SJCRH30 (cell line): ENCODE measurements around the gene PLA2R1. TPM values are rescaled to one million over a fixed set of nuclear protein-coding genes. Genes with fewer than 3 reads are reported as not detected.

Experiments used
- DNase-seq, 2 experiments: peaks; one replicate each; pipeline ENCODE4 v3.0.0-alpha.2; 2015 to 2020
- H3K27ac ChIP-seq: fragments of 250-450 bp; sonication (Bioruptor Pico); 2 replicates; pipeline ENCODE4 v1.5.1; 2020; ENCODE audit warnings: mild to moderate bottlenecking, moderate library complexity
- H3K27me3 ChIP-seq: fragments of 250-450 bp; sonication (Bioruptor Pico); 2 replicates; pipeline ENCODE4 v1.5.1; 2020; ENCODE audit warnings: mild to moderate bottlenecking, moderate library complexity
- H3K36me3 ChIP-seq: fragments of 250-450 bp; sonication (Bioruptor Pico); 2 replicates; pipeline ENCODE4 v1.5.1; 2020; ENCODE audit warnings: mild to moderate bottlenecking, moderate library complexity
- H3K4me1 ChIP-seq: fragments of 250-450 bp; sonication (Bioruptor Pico); 2 replicates; pipeline ENCODE4 v1.5.1; 2020; ENCODE audit warnings: mild to moderate bottlenecking, moderate library complexity
- H3K4me3 ChIP-seq: fragments of 250-450 bp; sonication (Bioruptor Pico); 2 replicates; pipeline ENCODE4 v1.5.1; 2020; ENCODE audit warnings: mild to moderate bottlenecking, moderate library complexity
- H3K9me3 ChIP-seq: fragments of 250-450 bp; sonication (Bioruptor Pico); replicated peaks from 2 replicates; pipeline ENCODE4 v1.5.1; 2020; ENCODE audit warnings: mild to moderate bottlenecking, moderate library complexity
- total RNA-seq: library from RNA; depleted of rRNA; stranded (reverse); fragments of >200 nt; shearing (Covaris generic); gene quantifications from 2 replicates; pipeline ENCODE4 v1.2.3, GENCODE V29; 2014

The PLA2R1 gene
- total RNA-seq, 1 experiment from 2014 or later, result not detected

DNA sequence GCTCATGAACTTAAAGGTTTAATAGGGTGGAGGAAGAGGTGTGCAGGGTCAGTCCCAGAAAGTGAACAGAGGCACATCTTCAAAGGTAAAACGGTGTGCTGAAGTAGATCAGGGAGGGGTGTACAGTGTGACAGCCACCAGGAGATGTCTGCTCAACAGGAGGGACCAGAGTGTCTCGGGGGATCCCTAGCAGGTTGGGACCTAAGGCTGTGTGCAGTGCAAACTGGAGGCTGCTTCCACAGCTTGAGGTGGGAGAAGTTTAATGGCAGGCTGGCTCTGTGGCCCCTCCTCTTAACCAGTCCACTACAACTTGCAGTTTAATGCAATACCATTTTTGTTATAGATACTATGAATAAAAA, 33.2 kb downstream of the PLA2R1 start:
- Histone ChIP-seq H3K36me3 (no peaks in the 10 kb centered on the region), H3K9me3 (no peaks in the 10 kb centered on the region), H3K4me1 (peaks cover 13% of the 10 kb centered on the region), H3K4me3 (no peak overlapping the region), H3K27me3 (no peaks in the 10 kb centered on the region), H3K27ac (no peak overlapping the region)
- DNase-seq, result no peak

DNA sequence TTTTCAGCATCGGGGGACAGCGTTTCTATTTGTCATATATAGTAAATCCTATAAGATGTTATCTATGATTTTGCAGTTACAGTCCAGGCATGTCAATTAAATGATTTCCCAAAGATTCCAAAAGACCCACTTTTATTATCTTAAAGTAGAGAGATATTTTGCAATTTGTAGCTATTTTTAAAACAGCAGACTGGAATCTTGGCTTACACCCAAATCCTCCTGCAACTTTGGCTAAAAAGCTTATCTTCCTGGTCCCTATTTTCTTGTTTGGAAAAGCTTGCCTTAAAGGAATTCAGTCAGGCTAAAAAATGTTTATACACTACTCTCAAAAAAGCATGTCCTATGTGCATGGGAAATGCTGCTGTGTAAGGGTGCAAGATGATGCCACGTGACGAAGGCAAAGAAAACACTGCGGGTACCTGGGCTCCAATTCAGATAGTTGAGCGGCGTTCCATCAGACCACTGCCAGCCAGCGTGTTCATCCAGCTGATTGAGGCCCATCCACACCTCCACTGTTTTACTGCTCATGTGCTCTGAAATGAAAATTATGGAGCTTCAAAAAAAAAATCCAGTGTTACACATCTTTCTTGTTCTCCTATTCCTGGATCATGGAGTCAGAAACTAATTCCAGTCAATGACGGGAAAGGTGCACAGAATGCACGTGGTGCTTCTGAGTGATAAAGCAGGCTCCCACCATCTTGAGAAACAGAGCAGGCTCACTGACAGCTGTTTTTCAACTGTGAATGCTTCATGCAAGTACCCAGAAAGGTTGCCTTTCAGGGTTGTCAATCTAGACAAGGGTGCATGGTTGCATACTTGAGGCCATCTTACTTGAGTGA, 33.8 kb downstream of the PLA2R1 start:
- DNase-seq, result no peak
- no peaks in the 10 kb centered on the region for H3K36me3 ChIP-seq

DNA sequence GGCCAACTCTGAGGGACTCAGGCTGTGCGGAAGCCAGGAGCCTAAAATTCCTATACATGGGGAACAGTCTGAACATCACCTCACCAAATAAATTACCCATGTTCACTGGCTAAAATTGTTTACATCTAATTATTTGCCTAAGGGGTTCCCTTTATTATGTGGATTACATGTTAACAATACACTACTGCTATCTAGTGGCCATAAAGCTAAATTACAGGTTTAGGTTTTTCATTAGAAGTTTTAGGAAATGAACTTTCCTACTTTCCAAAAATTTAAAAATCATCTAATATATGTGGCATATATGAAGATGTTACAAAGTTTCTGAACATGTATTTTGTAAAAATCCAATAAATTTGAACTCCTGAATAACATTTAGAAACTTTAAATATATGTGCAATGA, 40.3 kb downstream of the PLA2R1 start:
- Histone ChIP-seq H3K4me1 (no peaks in the 10 kb centered on the region), H3K27ac (no peak overlapping the region), H3K36me3 (no peaks in the 10 kb centered on the region), H3K4me3 (no peak overlapping the region), H3K27me3 (no peaks in the 10 kb centered on the region), H3K9me3 (no peaks in the 10 kb centered on the region)
- peak in 1 of 2 experiments; percentile 47 for DNase-seq

More for the DNA sequence above, 33.8 kb downstream of the PLA2R1 start:
- H3K9me3 ChIP-seq, result no peaks in the 10 kb centered on the region
- H3K27me3 ChIP-seq, result no peaks in the 10 kb centered on the region
- H3K4me1 ChIP-seq, result peaks cover 8% of the 10 kb centered on the region; the same call in 1 of the 2 replicates
- H3K27ac ChIP-seq, result no peak overlapping the region
- H3K4me3 ChIP-seq, result no peak overlapping the region

DNA sequence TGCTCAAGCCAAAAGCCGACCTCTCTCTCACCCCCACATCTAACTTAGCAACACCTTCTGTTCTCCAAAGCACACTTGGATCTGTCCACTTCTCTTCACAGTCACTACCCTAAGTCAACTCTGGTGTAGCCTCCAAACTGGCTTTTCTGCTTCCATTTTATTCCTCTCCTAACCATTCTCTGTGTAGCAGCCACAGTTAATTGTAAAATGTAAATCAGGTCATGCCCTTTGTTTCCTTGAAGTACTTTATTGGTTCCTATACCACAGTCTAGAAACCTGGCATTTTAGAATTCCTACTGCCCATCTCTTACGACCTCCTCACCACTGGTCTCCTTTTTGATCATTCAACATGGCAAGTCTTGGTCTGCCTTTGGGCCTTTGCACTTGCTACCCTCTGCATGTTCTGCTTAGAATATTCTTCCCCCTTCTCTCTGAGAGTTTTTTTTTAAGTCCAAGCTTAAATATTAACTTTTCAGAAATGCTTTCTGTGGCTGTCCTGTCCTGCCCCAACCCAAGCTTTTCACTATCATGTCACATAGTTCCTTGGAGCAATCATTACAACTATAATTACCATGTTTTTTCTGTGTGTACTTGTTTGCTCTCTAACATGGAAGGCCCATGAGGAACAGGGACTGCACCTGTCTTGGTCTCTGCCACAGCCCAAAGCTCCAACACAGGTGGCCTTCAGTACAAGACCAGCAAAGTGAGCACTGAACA, 42.9 kb downstream of the PLA2R1 start:
- no peak overlapping the region for H3K4me3 ChIP-seq
- no peaks in the 10 kb centered on the region; the same call in 1 of the 2 replicates for H3K27me3 ChIP-seq
- H3K27ac ChIP-seq, result no peak overlapping the region
- no peaks in the 10 kb centered on the region for H3K9me3 ChIP-seq
- no peaks in the 10 kb centered on the region for H3K4me1 ChIP-seq
- no peak for DNase-seq
- no peaks in the 10 kb centered on the region for H3K36me3 ChIP-seq

DNA sequence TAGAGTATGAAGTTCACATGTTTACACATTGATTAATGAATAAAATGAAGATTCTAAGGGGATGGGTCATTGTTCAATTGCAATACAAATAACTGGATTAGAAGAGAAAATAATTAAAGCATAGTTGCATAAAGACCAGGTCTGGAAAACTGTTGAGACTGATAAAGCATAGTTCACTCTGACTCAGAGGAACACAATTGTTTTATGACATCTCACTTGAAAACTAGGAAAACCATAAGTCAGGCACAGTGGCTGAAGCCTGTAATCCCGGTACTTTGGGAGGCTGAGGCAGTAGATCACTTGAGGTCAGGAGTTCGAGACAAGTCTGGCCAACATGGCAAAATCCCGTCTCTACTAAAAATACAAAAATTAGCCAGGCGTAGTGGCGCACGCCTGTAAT, 46.7 kb downstream of the PLA2R1 start:
- Histone ChIP-seq H3K9me3 (no peaks in the 10 kb centered on the region), H3K27ac (no peak overlapping the region), H3K4me3 (no peak overlapping the region), H3K4me1 (no peaks in the 10 kb centered on the region), H3K27me3 (no peaks in the 10 kb centered on the region; the same call in 1 of the 2 replicates), H3K36me3 (no peaks in the 10 kb centered on the region)
- DNase-seq, result no peak

DNA sequence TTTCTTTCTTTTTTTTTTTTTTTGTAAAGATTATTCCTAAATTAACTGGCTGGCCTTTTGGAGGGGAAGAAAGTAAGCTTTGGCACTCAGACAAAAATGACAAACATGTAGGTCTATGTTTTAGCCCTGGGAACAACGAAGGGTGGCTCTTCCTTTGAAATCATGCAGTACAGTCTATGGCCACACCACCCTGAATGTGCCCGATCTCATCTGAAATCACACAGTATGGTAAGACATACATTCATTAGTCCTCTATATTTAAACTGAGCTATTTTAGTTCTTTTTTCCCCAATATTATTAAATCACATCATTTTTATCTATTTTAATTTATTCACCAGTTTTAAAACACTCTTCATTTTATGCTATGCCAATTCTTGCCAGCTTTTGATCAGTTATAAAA, 48.2 kb downstream of the PLA2R1 start:
- H3K4me3 ChIP-seq, result no peak overlapping the region
- no peaks in the 10 kb centered on the region for H3K36me3 ChIP-seq
- H3K9me3 ChIP-seq, result no peaks in the 10 kb centered on the region
- H3K27me3 ChIP-seq, result no peaks in the 10 kb centered on the region; the same call in 1 of the 2 replicates
- H3K4me1 ChIP-seq, result no peaks in the 10 kb centered on the region
- DNase-seq, result no peak
- no peak overlapping the region for H3K27ac ChIP-seq

DNA sequence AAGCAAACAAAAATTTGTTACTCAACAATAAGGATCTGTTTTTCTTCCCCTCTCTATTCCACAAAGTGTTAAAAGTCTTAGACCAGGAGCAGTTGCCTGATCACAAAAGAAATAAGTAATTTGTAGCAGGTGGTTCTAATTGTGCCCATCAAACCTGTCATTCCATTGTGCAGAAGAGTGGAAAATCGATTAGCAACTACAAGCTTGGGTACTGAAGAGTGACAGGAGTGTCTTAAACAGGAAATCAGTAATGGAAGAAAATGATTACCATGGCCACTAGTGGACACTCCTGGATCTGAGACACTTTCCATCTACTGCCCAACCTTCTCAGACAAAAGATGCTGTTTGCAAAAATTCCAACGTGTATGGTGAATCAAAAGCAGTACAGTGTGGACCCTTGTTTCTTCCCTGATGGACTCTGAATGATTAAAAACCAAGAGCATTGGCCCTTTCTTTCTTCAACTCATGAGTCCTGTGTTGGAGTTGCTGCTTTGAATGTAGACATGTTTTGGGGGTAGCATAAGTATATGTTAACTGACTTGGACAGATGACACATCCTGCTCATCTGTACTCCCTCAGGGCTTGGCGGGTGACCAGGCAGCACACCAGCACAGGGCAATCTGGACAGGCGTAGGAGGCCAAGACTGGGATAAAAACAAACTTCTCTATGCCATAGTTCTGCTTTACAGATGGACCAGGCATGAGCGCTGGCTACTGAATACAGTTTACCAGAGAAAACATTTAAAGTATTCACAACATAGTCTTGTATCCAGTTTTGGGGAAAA, 51.9 kb downstream of the PLA2R1 start:
- DNase-seq, result peak; percentile 29 to 48
- H3K27me3 ChIP-seq, result no peaks in the 10 kb centered on the region; the same call in 1 of the 2 replicates
- no peaks in the 10 kb centered on the region for H3K4me1 ChIP-seq
- H3K4me3 ChIP-seq, result no peak overlapping the region
- no peaks in the 10 kb centered on the region for H3K36me3 ChIP-seq
- no peaks in the 10 kb centered on the region for H3K9me3 ChIP-seq
- H3K27ac ChIP-seq, result no peak overlapping the region

DNA sequence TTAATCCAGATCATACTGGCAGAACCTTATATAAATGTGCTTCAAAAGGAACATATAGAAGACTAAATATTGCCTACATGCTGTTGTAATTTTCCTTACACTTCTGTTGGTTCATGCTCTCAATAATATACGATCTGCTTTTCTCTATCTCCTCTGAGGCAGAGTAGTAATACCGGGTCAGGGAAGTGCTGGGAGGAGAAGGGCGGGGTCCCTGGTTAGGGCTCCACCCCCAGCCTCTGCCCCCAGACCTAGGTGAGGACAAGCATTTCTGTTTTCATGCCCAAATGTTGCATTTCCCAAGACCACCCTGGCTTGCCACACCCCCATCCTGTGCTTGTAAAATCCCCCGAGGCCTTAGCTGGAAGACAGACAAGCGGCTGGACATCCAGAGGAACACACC, 55.3 kb downstream of the PLA2R1 start:
- Histone ChIP-seq H3K27me3 (no peaks in the 10 kb centered on the region), H3K9me3 (no peaks in the 10 kb centered on the region), H3K4me1 (no peaks in the 10 kb centered on the region), H3K4me3 (no peak overlapping the region), H3K36me3 (no peaks in the 10 kb centered on the region), H3K27ac (no peak overlapping the region)
- DNase-seq, result no peak

DNA sequence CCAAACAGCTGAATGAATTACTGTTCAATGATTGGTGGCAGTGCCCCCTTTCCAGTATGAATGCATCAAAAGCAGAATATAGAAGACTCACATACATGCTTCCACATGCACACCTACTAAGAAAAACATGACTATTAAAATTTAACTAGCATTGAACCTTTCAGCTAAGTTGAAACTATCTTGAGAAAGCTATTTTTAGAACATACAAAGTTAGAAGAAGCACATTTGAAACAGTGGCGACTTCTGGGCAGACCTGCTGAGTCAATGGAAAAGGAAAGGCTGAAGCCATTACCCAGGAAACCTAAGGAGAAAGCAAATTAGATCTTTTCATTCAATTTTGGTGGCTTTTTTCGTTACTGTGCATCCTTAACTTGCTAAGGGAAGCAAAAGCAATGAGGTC, 55.9 kb downstream of the PLA2R1 start:
- H3K4me3 ChIP-seq, result no peak overlapping the region
- no peaks in the 10 kb centered on the region for H3K9me3 ChIP-seq
- no peak for DNase-seq
- H3K36me3 ChIP-seq, result no peaks in the 10 kb centered on the region
- no peaks in the 10 kb centered on the region for H3K4me1 ChIP-seq
- no peak overlapping the region for H3K27ac ChIP-seq
- no peaks in the 10 kb centered on the region for H3K27me3 ChIP-seq

DNA sequence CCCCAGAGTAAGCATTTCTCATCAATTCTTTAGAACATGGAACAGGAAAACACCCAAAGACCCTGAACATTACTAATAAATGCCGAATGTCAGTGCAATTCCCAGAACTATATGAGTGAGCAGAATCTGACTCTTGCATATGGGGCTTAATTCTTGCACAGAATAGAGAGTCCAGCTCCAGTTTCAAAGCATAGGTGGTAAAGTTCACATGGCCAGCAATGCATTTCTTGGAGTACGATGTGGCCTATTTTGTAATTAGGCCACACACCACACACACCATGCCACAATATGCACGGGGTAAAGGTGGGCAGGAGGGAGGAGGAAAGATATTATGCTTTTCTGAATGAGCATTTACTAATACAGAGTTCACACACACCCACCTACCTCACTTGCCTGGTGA, 56.5 kb downstream of the PLA2R1 start:
- Histone ChIP-seq H3K27me3 (no peaks in the 10 kb centered on the region), H3K27ac (no peak overlapping the region), H3K9me3 (no peaks in the 10 kb centered on the region), H3K36me3 (no peaks in the 10 kb centered on the region), H3K4me3 (no peak overlapping the region), H3K4me1 (no peaks in the 10 kb centered on the region)
- no peak for DNase-seq

DNA sequence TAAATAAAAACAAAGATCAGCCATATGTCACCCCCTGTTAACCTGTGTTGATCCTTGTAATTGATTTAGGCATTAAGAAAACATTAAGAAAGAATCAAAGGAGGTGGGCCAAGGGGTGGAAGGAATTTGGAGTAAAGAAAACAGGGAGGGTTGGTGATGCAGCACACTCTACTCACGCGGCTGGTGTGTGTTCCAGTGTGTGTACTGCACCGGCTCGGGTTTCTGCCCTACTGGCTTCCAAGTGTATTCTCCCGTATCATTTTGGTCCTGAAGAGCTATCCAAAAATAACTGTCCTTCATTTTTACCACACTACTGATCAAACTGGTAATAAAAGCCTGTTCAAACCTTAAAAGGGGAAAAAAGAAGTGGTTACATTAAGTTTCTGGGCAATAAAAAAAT, 56.9 kb downstream of the PLA2R1 start:
- Histone ChIP-seq H3K36me3 (no peaks in the 10 kb centered on the region), H3K27me3 (no peaks in the 10 kb centered on the region), H3K4me1 (no peaks in the 10 kb centered on the region), H3K4me3 (no peak overlapping the region), H3K27ac (no peak overlapping the region), H3K9me3 (no peaks in the 10 kb centered on the region)
- no peak for DNase-seq

DNA sequence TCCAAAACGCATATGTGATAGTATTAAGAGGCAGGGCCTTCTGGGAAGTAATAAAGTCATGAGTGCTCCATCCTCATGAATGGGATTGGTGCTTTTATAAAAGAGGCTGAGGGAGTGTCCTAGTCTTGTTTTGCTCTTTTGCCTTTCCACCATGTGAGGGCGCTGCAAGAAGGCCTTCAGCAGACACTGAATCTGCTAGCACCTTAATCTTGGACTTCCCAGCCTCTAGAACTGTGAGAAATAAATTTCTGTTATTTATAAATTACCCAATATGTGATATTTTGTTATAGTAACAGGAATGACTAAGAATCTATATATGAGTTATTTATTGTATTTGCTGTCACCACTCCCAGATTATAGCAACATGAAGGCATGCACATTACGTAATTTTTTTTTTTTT, 63.5 kb downstream of the PLA2R1 start:
- DNase-seq, result peak in 1 of 2 experiments; percentile 24
- Histone ChIP-seq H3K4me3 (no peak overlapping the region), H3K27ac (no peak overlapping the region), H3K27me3 (no peaks in the 10 kb centered on the region), H3K9me3 (no peaks in the 10 kb centered on the region), H3K36me3 (no peaks in the 10 kb centered on the region), H3K4me1 (no peaks in the 10 kb centered on the region)

DNA sequence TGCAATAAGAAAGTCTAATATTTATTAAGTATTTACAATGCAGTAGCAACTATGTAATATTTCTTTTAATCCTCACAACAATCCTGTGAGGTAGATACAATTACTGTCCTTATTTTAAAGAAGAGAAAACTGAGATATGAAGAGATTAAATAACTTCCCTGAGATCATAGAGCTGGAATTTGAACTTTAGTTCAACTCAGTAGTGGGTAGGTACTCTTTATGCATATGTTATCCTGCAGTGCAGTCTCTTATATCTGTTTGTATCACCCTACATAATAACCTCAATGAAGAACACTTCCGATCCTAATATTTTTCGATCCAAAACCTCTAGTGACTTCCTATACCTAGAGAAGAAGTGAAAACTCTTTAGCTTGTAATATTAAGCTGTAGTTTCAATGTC, 64.2 kb downstream of the PLA2R1 start:
- no peaks in the 10 kb centered on the region for H3K4me1 ChIP-seq
- no peaks in the 10 kb centered on the region for H3K27me3 ChIP-seq
- no peaks in the 10 kb centered on the region for H3K9me3 ChIP-seq
- H3K4me3 ChIP-seq, result no peak overlapping the region
- no peaks in the 10 kb centered on the region for H3K36me3 ChIP-seq
- no peak overlapping the region for H3K27ac ChIP-seq
- no peak for DNase-seq

DNA sequence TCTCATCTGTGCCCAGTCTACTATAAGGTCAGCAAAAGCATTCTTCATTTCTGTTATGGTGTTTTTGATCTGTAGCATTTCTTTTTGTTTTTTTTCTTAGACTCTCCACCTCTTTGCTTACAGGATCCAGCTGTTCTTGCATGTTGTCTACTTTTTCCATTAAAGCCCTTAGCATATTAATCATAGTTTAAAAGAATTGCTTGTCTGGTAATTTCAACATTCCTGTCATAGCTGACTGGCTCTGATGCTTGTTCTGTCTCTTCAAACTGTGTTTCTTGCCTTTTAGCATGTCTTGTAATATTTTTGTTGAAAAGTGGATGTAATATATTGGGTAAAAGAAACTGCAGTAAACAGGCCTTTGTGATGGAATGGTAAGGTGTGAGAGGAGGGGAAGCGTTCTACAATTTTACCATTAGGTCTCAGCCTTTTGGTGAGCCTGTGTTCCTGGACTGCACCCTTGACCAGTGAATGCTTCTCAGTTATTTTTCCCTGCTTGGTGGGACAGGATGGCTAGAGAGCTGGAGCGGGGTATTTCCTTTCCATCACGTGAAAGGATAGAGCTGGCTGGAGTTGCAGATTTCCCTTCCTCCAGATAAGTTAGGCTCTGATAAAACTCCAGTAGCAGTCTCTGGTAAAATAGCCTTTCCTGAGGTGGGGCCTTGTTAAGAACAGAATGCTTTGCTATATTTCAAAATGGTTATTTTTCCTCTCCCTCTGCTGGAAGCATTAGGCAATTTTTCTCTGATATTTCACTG, 65.4 kb downstream of the PLA2R1 start:
- Histone ChIP-seq H3K36me3 (no peaks in the 10 kb centered on the region), H3K27ac (no peak overlapping the region), H3K4me1 (no peaks in the 10 kb centered on the region), H3K4me3 (no peak overlapping the region), H3K27me3 (no peaks in the 10 kb centered on the region), H3K9me3 (no peaks in the 10 kb centered on the region)
- DNase-seq, result no peak
